ENCODE results near the gene MRPS11. TPM values are rescaled to one million over a fixed set of nuclear protein-coding genes. Genes with fewer than 3 reads are reported as not detected.

MRPS11 gene
- total and polyA plus RNA-seq, 9 of the 15 experiments (the other 6 are each of a cell fraction or from before 2014, with no cell fraction given) = 28.3 to 83.2 (median 53.1) TPM

DNA sequence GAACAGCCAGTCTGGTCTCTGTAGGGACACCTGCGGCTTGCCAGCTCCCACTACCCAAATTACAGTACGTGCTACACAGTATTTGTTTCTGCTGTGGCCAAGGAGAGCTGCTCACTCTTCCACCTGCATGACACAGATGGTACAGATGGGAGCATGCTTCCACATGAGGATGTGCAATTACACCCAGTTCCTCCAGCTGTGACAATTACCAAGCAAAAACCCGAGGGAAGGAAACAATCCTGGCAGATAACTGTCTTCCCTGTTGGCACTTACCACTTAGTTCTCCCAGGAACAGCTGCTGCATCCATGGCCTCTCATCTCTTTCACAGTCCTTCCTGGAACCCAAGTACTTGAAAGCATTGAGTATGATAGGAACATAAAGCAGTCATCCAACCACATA, 44.6 kb downstream of the MRPS11 start:
- in situ Hi-C loops (cut with MboI) = no loop called here
- POLR2A ChIA-PET = interaction anchor here (1.1 kb wide), 1 partner anchor 13 kb away, joined by 3 read pairs; no protein-coding TSS in a partner anchor
- H3K9me1 ChIP-seq (ENCODE audit: control insufficient read depth, insufficient read depth, low read length) = no peaks in the 10 kb centered on the region
- H3K4me2 ChIP-seq (ENCODE audit: insufficient read depth, low read length) = no peak overlapping the region
- no peak overlapping the region for H3K4me3 ChIP-seq
- H3K27me3 ChIP-seq (ENCODE audit: control insufficient read depth in 2 of 2, insufficient read depth in 2 of 2, low read length in 2 of 2) = no peaks in the 10 kb centered on the region
- DNase-seq (ENCODE audit: extremely low read depth in 1 of 4, low spot score in 3 of 4) (no peak), FAIRE-seq (no peak), ATAC-seq (no peak)
- H4K20me1 ChIP-seq (replicated peaks; ENCODE audit: control insufficient read depth, insufficient read depth, low read length) = no peaks in the 10 kb centered on the region
- no peak overlapping the region for H2AFZ ChIP-seq (ENCODE audit: low read depth, low read length)
- no peaks in the 10 kb centered on the region for H3K79me2 ChIP-seq (ENCODE audit: control insufficient read depth, insufficient read depth, low read length)
- no TSS peak for BruUV-seq (replicated peaks)
- 50% methylated on average over 3 of the region's 3 CpGs for WGBS (ENCODE audit: insufficient coverage, low coverage, missing lambda C conversion rate)
- peaks cover 18% of the 10 kb centered on the region; the same call in 2 of the 3 replicates for H3K36me3 ChIP-seq (ENCODE audit: control insufficient read depth, insufficient read depth, low read length)
- intact Hi-C loops (cut with micrococcal nuclease) = no loop called here
- no peak overlapping the region for H3K27ac ChIP-seq (ENCODE audit: extremely low read depth, low read depth, low read length)
- no peaks in the 10 kb centered on the region for H3K4me1 ChIP-seq (replicated peaks in 1 of 2; ENCODE audit: control insufficient read depth in 2 of 2, insufficient read depth in 2 of 2, low read length in 2 of 2)
- no peaks in the 10 kb centered on the region for H3K9me3 ChIP-seq (replicated peaks; ENCODE audit: control insufficient read depth, insufficient read depth, low read depth, low read length)
- CTCF ChIA-PET (ENCODE audit: low intra/inter-chr PET ratio) = no interaction called here
- H3K9ac ChIP-seq (ENCODE audit: insufficient read depth in 1 of 2, low read depth in 2 of 2, low read length in 2 of 2) = 0 out of 4 replicates have a peak overlapping the region, but pooled peaks of 1 of the 2 experiments have one; percentile 10
- no peak for TF ChIP-seq SOX6 (IDR thresholded peaks at IDR 0.05)
- TF ChIP-seq MYNN (IDR thresholded peaks at IDR 0.05) = no peak
- TF ChIP-seq MYNN (CRISPR knock-in tag; IDR thresholded peaks at IDR 0.05) = no peak
- TF ChIP-seq, protein P1, sequence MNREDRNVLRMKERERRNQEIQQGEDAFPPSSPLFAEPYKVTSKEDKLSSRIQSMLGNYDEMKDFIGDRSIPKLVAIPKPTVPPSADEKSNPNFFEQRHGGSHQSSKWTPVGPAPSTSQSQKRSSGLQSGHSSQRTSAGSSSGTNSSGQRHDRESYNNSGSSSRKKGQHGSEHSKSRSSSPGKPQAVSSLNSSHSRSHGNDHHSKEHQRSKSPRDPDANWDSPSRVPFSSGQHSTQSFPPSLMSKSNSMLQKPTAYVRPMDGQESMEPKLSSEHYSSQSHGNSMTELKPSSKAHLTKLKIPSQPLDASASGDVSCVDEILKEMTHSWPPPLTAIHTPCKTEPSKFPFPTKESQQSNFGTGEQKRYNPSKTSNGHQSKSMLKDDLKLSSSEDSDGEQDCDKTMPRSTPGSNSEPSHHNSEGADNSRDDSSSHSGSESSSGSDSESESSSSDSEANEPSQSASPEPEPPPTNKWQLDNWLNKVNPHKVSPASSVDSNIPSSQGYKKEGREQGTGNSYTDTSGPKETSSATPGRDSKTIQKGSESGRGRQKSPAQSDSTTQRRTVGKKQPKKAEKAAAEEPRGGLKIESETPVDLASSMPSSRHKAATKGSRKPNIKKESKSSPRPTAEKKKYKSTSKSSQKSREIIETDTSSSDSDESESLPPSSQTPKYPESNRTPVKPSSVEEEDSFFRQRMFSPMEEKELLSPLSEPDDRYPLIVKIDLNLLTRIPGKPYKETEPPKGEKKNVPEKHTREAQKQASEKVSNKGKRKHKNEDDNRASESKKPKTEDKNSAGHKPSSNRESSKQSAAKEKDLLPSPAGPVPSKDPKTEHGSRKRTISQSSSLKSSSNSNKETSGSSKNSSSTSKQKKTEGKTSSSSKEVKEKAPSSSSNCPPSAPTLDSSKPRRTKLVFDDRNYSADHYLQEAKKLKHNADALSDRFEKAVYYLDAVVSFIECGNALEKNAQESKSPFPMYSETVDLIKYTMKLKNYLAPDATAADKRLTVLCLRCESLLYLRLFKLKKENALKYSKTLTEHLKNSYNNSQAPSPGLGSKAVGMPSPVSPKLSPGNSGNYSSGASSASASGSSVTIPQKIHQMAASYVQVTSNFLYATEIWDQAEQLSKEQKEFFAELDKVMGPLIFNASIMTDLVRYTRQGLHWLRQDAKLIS (CRISPR knock-in tag; IDR thresholded peaks at IDR 0.05) = no peak
- TF ChIP-seq CREB1 (IDR thresholded peaks at IDR 0.05) = no peak
- TF ChIP-seq CREB1 (CRISPR knock-in tag; IDR thresholded peaks at IDR 0.05) = no peak
- TF ChIP-seq HMG20A (CRISPR knock-in tag; conservative IDR thresholded peaks at IDR 0.05) = no peak
- no peak for TF ChIP-seq ZNF75A (CRISPR knock-in tag; IDR thresholded peaks at IDR 0.05)
- TF ChIP-seq, protein P2, sequence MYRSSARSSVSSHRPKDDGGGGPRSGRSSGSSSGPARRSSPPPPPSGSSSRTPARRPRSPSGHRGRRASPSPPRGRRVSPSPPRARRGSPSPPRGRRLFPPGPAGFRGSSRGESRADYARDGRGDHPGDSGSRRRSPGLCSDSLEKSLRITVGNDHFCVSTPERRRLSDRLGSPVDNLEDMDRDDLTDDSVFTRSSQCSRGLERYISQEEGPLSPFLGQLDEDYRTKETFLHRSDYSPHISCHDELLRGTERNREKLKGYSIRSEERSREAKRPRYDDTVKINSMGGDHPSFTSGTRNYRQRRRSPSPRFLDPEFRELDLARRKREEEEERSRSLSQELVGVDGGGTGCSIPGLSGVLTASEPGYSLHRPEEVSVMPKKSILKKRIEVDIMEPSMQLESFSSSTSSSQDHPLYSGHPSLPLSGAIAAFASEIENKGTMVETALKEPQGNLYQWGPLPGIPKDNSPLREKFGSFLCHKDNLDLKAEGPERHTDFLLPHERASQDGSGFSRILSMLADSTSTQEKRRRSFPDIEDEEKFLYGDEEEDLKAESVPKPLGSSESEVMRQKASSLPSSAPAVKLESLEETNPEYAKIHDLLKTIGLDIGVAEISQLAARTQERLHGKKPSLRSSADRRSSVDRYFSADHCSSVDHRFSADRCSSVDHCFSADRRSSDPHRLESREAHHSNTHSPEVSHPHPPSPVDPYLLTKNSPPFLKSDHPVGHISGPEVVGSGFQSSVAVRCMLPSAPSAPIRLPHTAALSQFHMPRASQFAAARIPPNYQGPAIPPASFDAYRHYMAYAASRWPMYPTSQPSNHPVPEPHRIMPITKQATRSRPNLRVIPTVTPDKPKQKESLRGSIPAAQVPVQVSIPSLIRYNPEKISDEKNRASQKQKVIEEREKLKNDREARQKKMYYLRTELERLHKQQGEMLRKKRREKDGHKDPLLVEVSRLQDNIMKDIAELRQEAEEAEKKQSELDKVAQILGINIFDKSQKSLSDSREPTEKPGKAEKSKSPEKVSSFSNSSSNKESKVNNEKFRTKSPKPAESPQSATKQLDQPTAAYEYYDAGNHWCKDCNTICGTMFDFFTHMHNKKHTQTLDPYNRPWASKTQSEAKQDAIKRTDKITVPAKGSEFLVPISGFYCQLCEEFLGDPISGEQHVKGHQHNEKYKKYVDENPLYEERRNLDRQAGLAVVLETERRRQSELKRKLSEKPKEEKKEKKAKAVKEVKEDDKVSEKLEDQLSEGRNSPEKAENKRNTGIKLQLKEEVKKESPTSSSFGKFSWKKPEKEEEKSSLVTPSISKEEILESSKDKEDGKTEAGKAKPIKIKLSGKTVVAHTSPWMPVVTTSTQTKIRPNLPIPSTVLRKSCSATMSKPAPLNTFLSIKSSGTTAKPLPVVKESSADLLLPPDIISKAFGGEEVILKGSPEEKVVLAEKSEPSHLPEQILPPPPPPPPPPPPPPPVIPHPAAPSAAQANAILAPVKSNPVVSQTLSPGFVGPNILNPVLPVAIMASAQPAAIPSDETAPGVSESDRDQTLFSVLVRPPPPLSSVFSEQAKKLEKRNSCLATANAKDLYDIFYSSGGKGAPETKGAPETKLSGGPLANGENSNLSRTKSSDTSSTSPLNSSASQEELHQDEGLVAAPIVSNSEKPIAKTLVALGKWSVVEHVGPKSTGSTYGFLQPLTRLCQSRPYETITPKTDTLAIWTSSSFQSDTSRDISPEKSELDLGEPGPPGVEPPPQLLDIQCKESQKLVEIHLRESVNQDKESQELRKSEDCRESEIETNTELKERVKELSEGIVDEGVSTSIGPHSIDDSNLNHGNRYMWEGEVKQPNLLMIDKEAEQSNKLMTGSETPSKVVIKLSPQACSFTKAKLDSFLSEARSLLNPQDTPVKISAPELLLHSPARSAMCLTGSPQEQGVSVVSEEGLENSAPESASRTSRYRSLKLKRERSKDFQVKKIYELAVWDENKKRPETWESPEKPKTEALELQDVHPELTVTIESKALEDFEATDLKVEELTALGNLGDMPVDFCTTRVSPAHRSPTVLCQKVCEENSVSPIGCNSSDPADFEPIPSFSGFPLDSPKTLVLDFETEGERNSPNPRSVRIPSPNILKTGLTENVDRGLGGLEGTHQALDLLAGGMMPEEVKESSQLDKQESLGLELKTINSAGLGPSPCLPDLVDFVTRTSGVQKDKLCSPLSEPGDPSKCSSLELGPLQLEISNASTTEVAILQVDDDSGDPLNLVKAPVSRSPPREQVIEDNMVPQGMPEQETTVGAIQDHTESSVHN (IDR thresholded peaks at IDR 0.05; ENCODE audit: borderline replicate concordance in 1 of 2, low read depth in 1 of 2) = no peak
- no peak for TF ChIP-seq SMAD1 (IDR thresholded peaks at IDR 0.05; ENCODE audit: low read depth, low read length, partially characterized antibody)
- no peak for TF ChIP-seq ZC3H4 (CRISPR knock-in tag; IDR thresholded peaks at IDR 0.05; ENCODE audit: borderline replicate concordance)
- no peak for TF ChIP-seq ZFP1 (CRISPR knock-in tag; IDR thresholded peaks at IDR 0.05)

Measured in K562 (cell line).